Sigmoid colon (tissue), 7 donors: ENCODE data around the gene LRRC74A. TPM values are rescaled to one million over a fixed set of nuclear protein-coding genes. Genes with fewer than 3 reads are reported as not detected.

Experiments used
- DNase-seq: peaks from one replicate; pipeline ENCODE4 v3.0.0-alpha.2; 2019
- H3K27ac ChIP-seq, 4 donors: fragments of 200-600 bp; sonication (generic); one replicate each; pipeline ENCODE4 v1.5.1; 2016 to 2019; ENCODE audit warnings: mild to moderate bottlenecking in 1 of 4
- H3K27me3 ChIP-seq, 3 donors: fragments of 200-600 bp; sonication (generic); one replicate each; pipeline ENCODE4 v1.5.1; 2019; ENCODE audit warnings: mild to moderate bottlenecking in 1 of 3
- H3K36me3 ChIP-seq, 4 donors: fragments of 200-600 bp; sonication (generic); one replicate each; pipeline ENCODE4 v1.5.1; 2016 to 2019
- H3K4me1 ChIP-seq, 4 donors: fragments of 200-600 bp; sonication (generic); one replicate each; pipeline ENCODE4 v1.5.1; 2017 to 2019
- H3K4me3 ChIP-seq, 4 donors: fragments of 200-600 bp; sonication (generic); one replicate each; pipeline ENCODE4 v1.5.1; 2017 to 2019; ENCODE audit warnings: mild to moderate bottlenecking in 2 of 4, moderate library complexity in 1 of 4
- H3K9me3 ChIP-seq, 4 donors: fragments of 200-600 bp in 3 of 4; sonication (generic) in 3 of 4; one replicate each; pipeline versions ENCODE4 v1.5.1 to v1.6.1; 2013 to 2019
- CTCF ChIP-seq, 4 experiments: fragments of 450-650 bp in 3 of 4; fragments of 200-600 bp in 1 of 4; IDR thresholded peaks; one replicate each; pipeline ENCODE4 v1.5.1; 2016 to 2019; ENCODE audit warnings: antibody characterized with exemption in 4 of 4, mild to moderate bottlenecking in 3 of 4, moderate library complexity in 2 of 4
- EP300 ChIP-seq, 4 donors: sonication (generic); formaldehyde crosslinking; IDR thresholded peaks; one replicate each; pipeline ENCODE4 v1.6.1; 2017; ENCODE audit warnings: antibody characterized with exemption in 4 of 4
- POLR2A ChIP-seq, 2 donors: fragments of 450-650 bp; IDR thresholded peaks; one replicate each; pipeline ENCODE4 v1.6.1; 2016; ENCODE audit warnings: antibody characterized with exemption in 2 of 2, mild to moderate bottlenecking in 2 of 2, moderate library complexity in 2 of 2
- POLR2AphosphoS5 ChIP-seq, 4 donors: sonication (generic); formaldehyde crosslinking; IDR thresholded peaks; one replicate each; pipeline ENCODE4 v1.6.1; 2017; ENCODE audit warnings: antibody characterized with exemption in 4 of 4
- WGBS, 2 donors: extraction: QIAGEN DNeasy Blood & Tissue Kit; methylation state at CpG; one replicate each; pipeline ENCODE4 v1.1.7; 2013; 5-methylcytosine and 5-hydroxymethylcytosine counted together
- intact Hi-C: fragments of 100-400 bp; cut with DNase I; formaldehyde crosslinking; loops from one replicate; pipeline ENCODE4 v1.15.1; 2023
- polyA plus RNA-seq, 3 donors: library from polyadenylated mRNA; stranded (reverse); fragments of 200-250 nt; gene quantifications; one replicate each; pipeline ENCODE4 v1.2.3, GENCODE V29; 2013
- total RNA-seq, 4 donors: library from RNA; depleted of rRNA; stranded (reverse); fragments of >200 nt; gene quantifications; one replicate each; pipeline ENCODE4 v1.1.0, GENCODE V29; 2016
- donor health status: healthy with polysubstance abuse.
- donor health status: Bipolar disorder and iron deficiency.
- donor health status: healthy.

Gene LRRC74A
- total and polyA plus RNA-seq, 7 donors, result not detected

- no peaks in the 10 kb centered on the region for H3K27me3 ChIP-seq
- DNase-seq, result no peak
- H3K36me3 ChIP-seq, result no peaks in the 10 kb centered on the region
- intact Hi-C loops, result no loop called here
- no peaks in the 10 kb centered on the region for H3K9me3 ChIP-seq
- peaks cover 0 to 6% (median 0%) of the 10 kb centered on the region in 4 donors for H3K4me1 ChIP-seq
- no peak for TF ChIP-seq POLR2A (IDR thresholded peaks at IDR 0.05)
- no peak for TF ChIP-seq EP300 (IDR thresholded peaks at IDR 0.05)
- TF ChIP-seq CTCF (IDR thresholded peaks at IDR 0.05), result no peak
- no peak for TF ChIP-seq POLR2AphosphoS5 (IDR thresholded peaks at IDR 0.05)
- no peak overlapping the region for H3K27ac ChIP-seq
- H3K4me3 ChIP-seq, result no peak overlapping the region
- WGBS, 2 donors, result 73 to 75% methylated on average over 7 of the region's 7 CpGs
These were observed 20.3 kb downstream of the LRRC74A start for GRCh38 chr14:76846331-76847047.

GRCh38 chr14:76848879-76849278 lies 22.7 kb downstream of the LRRC74A start:
- Histone ChIP-seq H3K4me1 (peaks cover 0 to 6% (median 0%) of the 10 kb centered on the region in 4 donors), H3K9me3 (no peaks in the 10 kb centered on the region), H3K27me3 (no peaks in the 10 kb centered on the region), H3K4me3 (no peak overlapping the region), H3K27ac (no peak overlapping the region), H3K36me3 (no peaks in the 10 kb centered on the region)
- no peak for DNase-seq
- intact Hi-C loops, result no loop called here
- TF ChIP-seq CTCF (IDR thresholded peaks at IDR 0.05), result no peak
- TF ChIP-seq POLR2AphosphoS5 (IDR thresholded peaks at IDR 0.05), result no peak
- no peak for TF ChIP-seq POLR2A (IDR thresholded peaks at IDR 0.05)
- no peak for TF ChIP-seq EP300 (IDR thresholded peaks at IDR 0.05)
- 31 to 73% methylated on average over 6 of the region's 6 CpGs for WGBS, 2 donors

- intact Hi-C loops, result no loop called here
- WGBS, 2 donors, result 96 to 97% methylated on average over 2 of the region's 2 CpGs
- TF ChIP-seq EP300 (IDR thresholded peaks at IDR 0.05) (no peak), POLR2A (IDR thresholded peaks at IDR 0.05) (no peak), CTCF (IDR thresholded peaks at IDR 0.05) (no peak), POLR2AphosphoS5 (IDR thresholded peaks at IDR 0.05) (no peak)
- Histone ChIP-seq H3K9me3 (no peaks in the 10 kb centered on the region), H3K27me3 (no peaks in the 10 kb centered on the region), H3K36me3 (no peaks in the 10 kb centered on the region), H3K4me1 (no peaks in the 10 kb centered on the region), H3K4me3 (no peak overlapping the region), H3K27ac (no peak overlapping the region)
- DNase-seq, result no peak
These were observed 28.9 kb downstream of the LRRC74A start for GRCh38 chr14:76855066-76855465.

- TF ChIP-seq POLR2A (IDR thresholded peaks at IDR 0.05) (no peak), EP300 (IDR thresholded peaks at IDR 0.05) (no peak), POLR2AphosphoS5 (IDR thresholded peaks at IDR 0.05) (no peak), CTCF (IDR thresholded peaks at IDR 0.05) (no peak)
- WGBS, 2 donors, result 85 to 87% methylated on average over 1 of the region's 1 CpG
- intact Hi-C loops, result no loop called here
- H3K4me3 ChIP-seq, result no peak overlapping the region
- no peaks in the 10 kb centered on the region for H3K4me1 ChIP-seq
- DNase-seq, result no peak
- no peaks in the 10 kb centered on the region for H3K9me3 ChIP-seq
- H3K27me3 ChIP-seq, result no peaks in the 10 kb centered on the region
- H3K27ac ChIP-seq, result no peak overlapping the region
- no peaks in the 10 kb centered on the region for H3K36me3 ChIP-seq
These were observed 30.6 kb downstream of the LRRC74A start for GRCh38 chr14:76856769-76857168.
